Breast epithelium (tissue), 4 donors: ENCODE data around the gene TJP2. TPM values are rescaled to one million over a fixed set of nuclear protein-coding genes. Genes with fewer than 3 reads are reported as not detected.
"Not testable (repeated sequence)": the region's sequence is repeated elsewhere in the genome, so short reads cannot be mapped to it uniquely, and the experiment has no call there.

Experiments
- DNase-seq, 2 donors: peaks; one replicate each; pipeline ENCODE4 v3.0.0-alpha.2; 2019; ENCODE audit warnings: low spot score in 2 of 2
- H3K27ac ChIP-seq, 2 donors: fragments of 200-600 bp; sonication (generic) in 1 of 2; one replicate each; pipeline ENCODE4 v1.5.1; 2016 to 2019; ENCODE audit warnings: mild to moderate bottlenecking in 1 of 2
- H3K27me3 ChIP-seq, 2 donors: fragments of 200-600 bp; sonication (generic) in 1 of 2; one replicate each; pipeline versions ENCODE4 v1.5.1 to v1.6.0; 2017 to 2019; ENCODE audit warnings: control low read depth in 1 of 2, mild to moderate bottlenecking in 1 of 2
- H3K36me3 ChIP-seq: fragments of 200-600 bp; one replicate; pipeline ENCODE4 v1.5.1; 2019
- H3K4me1 ChIP-seq, 2 donors: fragments of 200-600 bp; sonication (generic); one replicate each; pipeline ENCODE4 v1.5.1; 2016 to 2019; ENCODE audit warnings: control low read depth in 1 of 2
- H3K4me3 ChIP-seq, 3 donors: fragments of 200-600 bp; sonication (generic); 1 replicate in 2 of 3; 2 replicates in 1 of 3; pipeline ENCODE4 v1.5.1; 2016 to 2019; ENCODE audit warnings: mild to moderate bottlenecking in 3 of 3, moderate library complexity in 2 of 3
- H3K9me3 ChIP-seq, 2 donors: fragments of 200-600 bp; sonication (generic) in 1 of 2; one replicate each; pipeline ENCODE4 v1.5.1; 2016 to 2019; ENCODE audit warnings: control low read depth in 1 of 2
- CTCF ChIP-seq, 3 donors: fragments of 450-650 bp; IDR thresholded peaks; one replicate each; pipeline ENCODE4 v1.5.1; 2016 to 2017; ENCODE audit warnings: antibody characterized with exemption in 3 of 3, mild to moderate bottlenecking in 3 of 3, moderate library complexity in 3 of 3
- POLR2A ChIP-seq: fragments of 450-650 bp; IDR thresholded peaks from one replicate; pipeline ENCODE4 v1.6.1; 2016; ENCODE audit warnings: antibody characterized with exemption, mild to moderate bottlenecking, moderate library complexity
- POLR2AphosphoS5 ChIP-seq, 3 donors: sonication (generic); formaldehyde crosslinking; IDR thresholded peaks; one replicate each; pipeline ENCODE4 v1.6.1; 2017; ENCODE audit warnings: antibody characterized with exemption in 3 of 3
- intact Hi-C: fragments of 100-400 bp; cut with DNase I; formaldehyde crosslinking; loops from one replicate; pipeline ENCODE4 v1.15.1; 2023; ENCODE audit warnings: low total_unique reads
- total RNA-seq, 3 donors: library from RNA; depleted of rRNA; stranded (reverse); fragments of >200 nt; gene quantifications; one replicate each; pipeline ENCODE4 v1.1.0, GENCODE V29; 2016

TJP2 gene
- total RNA-seq, 3 donors from 2014 or later, result 85.2 to 125 (median 108) TPM

DNA sequence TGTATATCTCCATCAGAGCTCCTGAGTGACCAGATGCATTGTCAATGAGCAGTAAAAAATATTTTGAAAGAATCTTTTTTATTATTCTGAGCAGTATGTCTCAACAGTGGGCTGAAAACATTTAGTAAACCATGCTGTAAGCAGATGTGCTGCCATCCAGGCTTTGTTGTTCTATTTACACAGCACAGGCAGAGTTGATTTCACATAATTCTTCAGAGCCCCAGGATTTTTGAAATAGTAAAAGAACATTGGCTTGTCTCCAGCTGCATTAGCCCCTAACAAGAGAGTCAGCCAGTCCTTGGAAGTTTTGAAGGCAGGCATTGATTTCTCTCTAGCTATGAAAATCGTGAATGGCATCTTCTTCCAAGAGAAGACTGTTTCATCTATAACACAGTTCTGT is 125.7 kb downstream of the TJP2 start:
- Histone ChIP-seq H3K27me3 (no peaks in the 10 kb centered on the region), H3K27ac (no peak overlapping the region), H3K4me3 (no peak overlapping the region), H3K36me3 (no peaks in the 10 kb centered on the region), H3K4me1 (no peaks in the 10 kb centered on the region), H3K9me3 (no peaks in the 10 kb centered on the region)
- intact Hi-C loops, result no loop called here
- TF ChIP-seq POLR2A (no peak), CTCF (IDR thresholded peaks at IDR 0.05) (no peak), POLR2AphosphoS5 (IDR thresholded peaks at IDR 0.05) (no peak)
- DNase-seq, result no peak

DNA sequence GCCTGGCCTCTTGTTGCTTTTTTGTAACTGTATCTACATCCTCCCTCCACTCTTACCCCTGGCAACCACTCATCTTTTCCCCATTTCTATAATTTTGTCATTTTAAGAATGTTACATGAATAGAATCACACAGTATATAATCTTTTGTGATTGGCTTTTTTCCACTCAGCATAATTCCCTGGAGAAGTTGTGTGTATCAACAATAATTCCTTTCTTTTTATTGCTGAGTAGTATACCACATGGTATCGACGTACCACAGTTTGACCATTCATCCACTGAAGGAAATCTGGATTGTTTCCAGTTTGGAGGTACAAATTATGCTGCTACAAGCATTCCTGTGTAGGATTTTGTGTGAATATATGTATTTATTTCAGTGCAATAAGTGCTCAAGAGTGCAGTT is 129.3 kb downstream of the TJP2 start:
- DNase-seq, result no peak
- Histone ChIP-seq H3K27ac (no peak overlapping the region), H3K4me3 (no peak overlapping the region), H3K36me3 (no peaks in the 10 kb centered on the region), H3K4me1 (no peaks in the 10 kb centered on the region), H3K9me3 (no peaks in the 10 kb centered on the region), H3K27me3 (no peaks in the 10 kb centered on the region)
- intact Hi-C loops, result no loop called here
- no peak for TF ChIP-seq CTCF (IDR thresholded peaks at IDR 0.05)
- no peak for TF ChIP-seq POLR2AphosphoS5 (IDR thresholded peaks at IDR 0.05)
- TF ChIP-seq POLR2A, result no peak

GRCh38 chr9:69306895-69307445 is 132.9 kb downstream of the TJP2 start:
- not testable (repeated sequence) for DNase-seq

DNA sequence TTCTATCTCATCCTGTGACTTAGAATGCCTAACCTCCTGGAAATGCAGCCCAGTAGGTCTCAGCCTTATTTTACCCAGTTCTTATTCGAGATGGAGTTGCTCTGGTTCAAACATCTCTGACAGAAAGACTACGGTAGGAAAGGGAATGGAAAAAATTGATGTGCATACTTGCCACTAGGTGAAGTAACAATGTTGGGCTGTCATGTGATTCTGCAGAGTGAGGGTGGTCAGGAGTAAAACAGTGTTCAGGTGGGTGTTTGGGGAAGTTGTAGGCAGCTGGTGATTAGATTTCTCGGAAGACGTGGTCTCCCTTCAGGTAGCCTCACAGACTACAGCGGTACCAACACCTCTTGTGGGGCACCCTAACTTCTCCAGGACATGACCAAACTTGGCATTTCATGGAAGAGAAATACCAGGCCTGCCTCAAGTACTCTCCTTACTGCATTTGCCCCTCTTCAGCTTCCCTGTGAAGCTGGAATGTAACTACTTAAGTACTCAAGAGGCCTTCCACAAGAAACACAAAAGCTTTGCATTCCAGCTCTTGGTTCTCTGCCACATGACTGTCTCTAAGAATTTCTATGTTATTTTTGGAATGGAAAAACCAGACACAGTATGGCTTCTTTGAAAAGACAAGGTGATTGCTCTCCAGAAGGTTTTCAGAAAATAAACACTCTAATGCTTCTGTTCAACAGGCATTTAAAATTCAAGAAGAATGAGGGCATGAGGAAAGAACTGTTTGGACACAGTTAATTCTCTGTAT is 133.5 kb downstream of the TJP2 start:
- H3K4me3 ChIP-seq, result no peak overlapping the region
- no peaks in the 10 kb centered on the region for H3K4me1 ChIP-seq
- intact Hi-C loops, result no loop called here
- no peak for DNase-seq
- H3K27me3 ChIP-seq, result no peaks in the 10 kb centered on the region
- H3K9me3 ChIP-seq, result peaks cover under 1 to 1% of the 10 kb centered on the region in 2 donors
- TF ChIP-seq POLR2A (no peak), CTCF (IDR thresholded peaks at IDR 0.05) (no peak), POLR2AphosphoS5 (IDR thresholded peaks at IDR 0.05) (no peak)
- H3K36me3 ChIP-seq, result no peaks in the 10 kb centered on the region
- peak overlapping the region; percentile 50 to 75 for H3K27ac ChIP-seq

More at GRCh38 chr9:69306895-69307445, 132.9 kb downstream of the TJP2 start:
- H3K9me3 ChIP-seq, intact Hi-C loops, H3K27ac ChIP-seq, H3K4me3 ChIP-seq, H3K4me1 ChIP-seq, H3K27me3 ChIP-seq, H3K36me3 ChIP-seq: not testable (repeated sequence)

DNA sequence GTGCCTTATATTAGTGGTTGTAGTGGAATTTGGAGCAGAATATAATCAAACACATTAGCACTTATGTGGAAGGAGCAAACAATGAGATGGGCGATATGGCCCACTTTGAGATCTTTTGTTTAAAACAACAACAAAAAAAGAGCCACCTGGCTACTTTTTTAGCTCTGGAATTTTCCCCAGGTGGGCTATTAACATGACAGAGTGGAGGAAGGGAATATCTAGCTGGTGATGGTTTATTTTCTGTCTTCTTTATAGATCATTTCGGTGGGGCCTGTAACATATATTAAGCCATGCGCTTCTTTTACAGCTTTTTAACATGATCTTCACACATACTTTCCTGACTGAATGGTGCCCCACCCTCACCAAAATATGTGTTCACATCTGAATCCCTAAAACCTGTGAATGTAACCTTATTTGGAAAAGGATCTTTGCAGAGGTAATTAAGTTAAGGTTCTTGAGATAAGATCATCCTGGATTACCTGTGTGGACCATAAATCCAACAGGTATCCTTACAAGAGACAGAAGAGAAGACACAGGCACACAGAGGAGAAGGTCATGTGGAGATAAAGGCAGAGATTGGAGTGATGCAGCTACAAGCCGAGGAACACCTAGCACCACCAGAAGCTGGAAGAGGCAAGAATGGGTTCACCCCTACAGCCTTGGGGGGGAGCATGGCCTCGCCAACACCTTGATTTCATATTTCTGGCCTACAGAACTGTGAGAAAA is 134.3 kb downstream of the TJP2 start:
- H3K27ac ChIP-seq, result peak overlapping the region; percentile 50 to 75
- no peak for TF ChIP-seq POLR2A
- TF ChIP-seq POLR2AphosphoS5 (IDR thresholded peaks at IDR 0.05), result no peak
- no peak for TF ChIP-seq CTCF (IDR thresholded peaks at IDR 0.05)

More for the DNA sequence above, 134.3 kb downstream of the TJP2 start:
- no peaks in the 10 kb centered on the region for H3K27me3 ChIP-seq
- intact Hi-C loops, result no loop called here
- no peak overlapping the region for H3K4me3 ChIP-seq
- H3K4me1 ChIP-seq, result no peaks in the 10 kb centered on the region
- DNase-seq, result no peak
- H3K36me3 ChIP-seq, result no peaks in the 10 kb centered on the region
- peaks cover 8 to 9% of the 10 kb centered on the region in 2 donors for H3K9me3 ChIP-seq
